NCI-H1417 (cell line): ENCODE measurements around the gene PLAAT4.

ENCODE experiments used
- DNase-seq, 3 experiments: peaks; one replicate each; lab custom pipeline; 2025; lab: John Stamatoyannopoulos, UW

PLAAT4 gene

GRCh38 chr11:63536669-63537292, at the start of gene PLAAT4:
Gene PLAAT4 (plus strand): TSS chr11:63536808. CDS start chr11:63536869, 61 bp downstream.
- no peak for DNase-seq

GRCh38 chr11:63488789-63489188, 47.8 kb upstream of the PLAAT4 start:
- no peak for DNase-seq

DNA sequence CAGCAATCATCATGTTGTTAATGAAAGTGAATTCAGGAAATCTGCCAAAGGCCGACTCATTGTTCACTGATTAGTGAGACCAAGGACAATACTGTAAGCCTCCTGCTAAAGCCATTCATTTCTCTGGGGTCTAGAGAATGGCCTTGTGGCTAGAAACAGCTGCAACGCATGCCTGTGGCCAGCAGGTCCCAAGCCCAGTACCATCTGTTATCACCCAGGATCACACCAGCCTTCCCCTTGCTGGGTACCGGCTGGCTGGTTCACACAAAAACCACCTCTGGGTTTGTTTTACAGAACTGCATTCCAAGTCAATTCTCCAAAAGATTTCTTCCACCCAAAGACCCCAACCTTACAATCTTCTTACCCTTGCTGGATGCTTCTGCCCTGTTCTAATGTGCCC, 46.7 kb upstream of the PLAAT4 start:
- no peak for DNase-seq

DNA sequence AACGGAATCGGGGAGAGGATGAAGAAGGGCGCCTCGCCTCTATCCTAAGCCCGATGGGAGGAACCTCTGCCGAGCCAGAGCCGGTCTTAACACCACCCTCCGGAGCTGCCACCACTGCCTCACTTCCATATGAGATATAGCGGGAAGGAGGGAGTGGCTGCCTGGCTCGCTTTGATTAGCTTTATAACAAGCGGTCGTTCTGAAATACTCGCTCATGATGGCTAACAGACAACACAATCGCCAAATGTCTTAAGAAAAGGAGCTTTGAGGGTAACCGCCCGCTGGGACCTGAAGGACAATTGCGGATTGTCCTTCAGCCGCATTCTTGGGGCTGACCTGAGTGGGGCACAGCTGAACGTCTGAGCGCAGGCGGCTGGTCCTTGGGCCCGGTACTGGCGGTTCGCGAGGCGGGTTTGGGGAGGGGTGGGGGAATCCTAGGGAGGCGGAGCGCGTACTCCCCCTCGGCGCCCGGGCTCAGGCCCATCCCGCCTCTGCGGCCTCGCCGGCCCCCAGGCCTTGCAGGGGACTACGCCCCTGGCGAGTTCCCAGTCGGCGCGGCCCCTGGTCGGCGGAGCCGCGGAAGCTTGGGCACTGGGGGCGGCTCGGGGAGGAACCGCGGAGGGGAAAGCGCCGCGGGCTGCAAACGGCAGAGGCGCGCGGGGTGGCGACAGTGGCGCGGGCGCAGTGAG, 45.9 kb upstream of the PLAAT4 start, which contains the start of gene PLAAT5:
Gene PLAAT5 (minus strand): TSS at position 617 of the 689 bp plus-strand sequence. CDS start 133 bp downstream, at position 484.
- no peak for DNase-seq

DNA sequence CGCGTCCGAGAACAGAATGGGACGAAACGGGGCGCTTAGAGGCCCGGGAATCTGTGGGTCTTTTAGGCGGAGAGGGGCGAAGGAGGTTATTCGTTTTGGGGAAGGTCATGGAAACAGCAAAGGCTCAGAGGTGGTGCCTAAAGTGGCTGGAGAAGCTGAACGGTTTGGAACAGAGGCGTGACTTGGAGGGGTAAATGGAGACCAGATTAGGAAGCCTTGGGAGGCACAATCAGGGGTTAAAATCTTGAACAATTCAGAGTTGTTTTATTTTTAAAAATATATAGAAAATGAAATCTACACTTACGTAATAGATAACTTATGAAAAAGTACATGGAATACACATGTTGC, 45.4 kb upstream of the PLAAT4 start:
- DNase-seq: no peak

DNA sequence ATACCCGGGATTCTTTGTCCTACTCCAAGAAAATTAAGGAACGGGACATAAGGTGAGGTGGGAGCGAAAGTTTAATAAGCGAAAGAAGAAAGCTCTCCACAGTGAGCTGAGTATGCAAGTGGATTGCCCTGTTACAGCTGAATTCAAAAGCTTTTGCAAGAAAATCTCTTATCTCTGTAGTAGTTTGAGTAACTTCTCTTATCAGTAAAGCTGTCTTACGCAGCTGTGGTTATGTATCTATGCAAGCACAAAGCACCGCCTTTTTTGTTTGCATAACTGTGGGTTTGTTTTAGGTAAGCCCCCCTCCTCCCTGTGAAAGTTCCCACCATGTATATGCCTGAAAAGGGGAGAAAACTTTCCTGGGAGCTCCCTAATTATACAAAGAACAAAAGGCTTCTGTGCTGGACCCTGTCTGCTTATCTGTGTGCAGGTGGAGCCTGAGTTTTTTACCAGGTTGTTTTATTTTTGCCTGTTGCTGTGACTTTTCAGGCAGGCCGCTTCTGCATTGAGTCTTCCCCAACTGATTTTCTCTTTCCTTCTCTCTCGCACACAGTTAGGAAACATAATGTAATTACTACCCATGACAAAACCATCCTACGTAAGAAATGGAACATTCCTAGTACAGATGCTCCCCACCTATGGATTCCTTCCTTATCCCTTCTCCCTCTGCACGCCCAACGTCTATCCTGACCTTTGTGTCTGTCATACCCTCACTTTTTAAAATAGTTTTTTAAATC, 44.8 kb upstream of the PLAAT4 start:
- DNase-seq: no peak

DNA sequence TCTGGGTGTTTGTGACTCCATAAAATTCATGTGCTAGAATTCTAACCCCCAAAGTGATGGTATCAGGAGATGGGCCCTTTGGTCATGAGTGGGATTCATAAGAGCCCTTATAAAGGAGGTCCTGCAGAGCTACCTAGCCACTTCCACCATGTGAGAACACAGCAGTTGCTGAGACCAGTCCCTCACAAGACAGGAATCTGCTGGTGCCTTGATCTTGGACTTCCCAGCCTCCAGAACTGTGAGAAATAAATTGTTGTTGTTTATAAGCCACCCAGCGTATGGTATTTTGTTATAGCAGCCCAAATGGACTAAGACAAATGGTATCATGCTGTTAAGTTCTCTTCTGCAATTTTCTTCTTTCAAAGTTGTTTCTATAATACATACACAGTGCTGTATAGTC, 44.2 kb upstream of the PLAAT4 start:
- DNase-seq: no peak

- DNase-seq: no peak
These were observed 43.5 kb upstream of the PLAAT4 start for GRCh38 chr11:63493127-63493526.

DNA sequence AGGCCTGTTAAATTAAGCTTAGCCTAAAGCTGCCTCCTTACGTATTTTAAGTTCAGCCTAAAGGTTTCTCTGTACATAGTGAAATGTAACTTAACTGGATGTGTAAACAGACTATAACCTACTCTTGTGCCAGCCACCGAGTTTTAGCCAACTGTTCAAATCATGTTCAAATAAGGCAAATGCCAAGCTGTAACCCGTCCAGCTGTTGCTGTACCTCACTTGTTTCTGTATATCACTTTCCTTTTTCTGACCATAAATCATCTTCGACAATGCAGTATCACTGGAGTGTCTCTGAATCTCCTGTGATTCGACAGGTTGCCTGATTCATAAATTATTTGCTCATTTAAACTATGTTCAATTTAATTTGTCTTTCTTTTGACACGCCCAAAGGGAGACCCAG, 41.6 kb upstream of the PLAAT4 start:
- DNase-seq: no peak

DNA sequence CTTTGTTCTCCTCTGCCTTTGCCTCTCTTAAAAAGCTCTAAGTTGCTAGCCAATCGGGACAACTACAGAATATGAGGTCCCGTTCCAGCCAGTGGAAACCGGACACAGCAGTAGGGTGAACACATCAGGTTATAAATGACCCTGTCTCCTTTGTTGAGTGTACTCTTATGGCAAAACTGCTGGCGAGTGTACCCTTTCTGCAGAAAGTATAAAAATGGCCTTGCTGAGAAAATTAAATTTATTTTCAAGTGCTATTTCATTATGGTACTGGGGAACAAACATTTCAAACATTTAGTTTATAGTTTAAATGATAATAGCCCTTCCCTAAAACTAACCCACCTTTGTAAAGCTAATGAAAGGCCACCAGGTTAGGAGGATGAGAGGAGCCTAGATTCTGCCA, 36.7 kb upstream of the PLAAT4 start:
- no peak for DNase-seq

DNA sequence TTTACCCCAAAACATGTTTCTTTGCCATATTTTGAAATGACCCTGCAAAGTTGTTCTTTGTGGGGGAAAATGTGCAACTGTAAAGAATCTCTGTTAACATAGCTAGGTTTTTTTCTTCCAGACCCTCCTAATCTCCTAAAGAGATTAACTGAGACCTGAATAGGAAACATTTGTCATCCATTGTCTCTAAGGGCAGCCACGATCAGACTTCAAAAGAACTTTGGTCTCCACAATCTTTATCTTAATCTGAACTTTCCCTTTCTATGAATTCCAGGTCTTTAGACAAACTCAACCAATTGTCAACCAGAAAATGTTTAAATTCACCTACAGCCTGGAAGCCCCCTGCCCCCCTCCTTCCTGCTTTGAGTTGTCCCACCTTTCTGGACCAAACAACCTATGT, 35.4 kb upstream of the PLAAT4 start:
- DNase-seq: no peak

GRCh38 chr11:63502252-63502820, 34.3 kb upstream of the PLAAT4 start:
- no peak for DNase-seq

DNA sequence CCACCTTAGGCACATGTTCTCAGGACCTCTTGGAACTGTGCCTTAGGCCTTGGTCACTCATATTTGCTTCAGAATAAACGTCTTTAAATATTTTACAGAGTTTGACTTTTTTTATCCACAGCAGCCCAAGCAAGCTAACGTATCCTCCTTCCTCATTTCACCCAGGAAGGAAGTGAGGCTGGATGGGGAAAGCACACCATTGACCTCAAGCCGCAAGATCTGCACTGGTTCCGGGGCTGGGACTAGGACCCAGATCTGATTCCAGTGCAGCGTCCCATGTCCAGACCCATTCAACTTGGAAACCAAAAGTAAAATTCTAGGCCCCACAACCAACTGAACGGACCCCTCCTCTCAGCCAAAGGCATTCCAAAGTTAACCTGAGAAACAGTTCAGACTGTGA, 33.1 kb upstream of the PLAAT4 start:
- no peak for DNase-seq

- no peak for DNase-seq
These were observed 32.6 kb upstream of the PLAAT4 start for GRCh38 chr11:63504054-63504453.

DNA sequence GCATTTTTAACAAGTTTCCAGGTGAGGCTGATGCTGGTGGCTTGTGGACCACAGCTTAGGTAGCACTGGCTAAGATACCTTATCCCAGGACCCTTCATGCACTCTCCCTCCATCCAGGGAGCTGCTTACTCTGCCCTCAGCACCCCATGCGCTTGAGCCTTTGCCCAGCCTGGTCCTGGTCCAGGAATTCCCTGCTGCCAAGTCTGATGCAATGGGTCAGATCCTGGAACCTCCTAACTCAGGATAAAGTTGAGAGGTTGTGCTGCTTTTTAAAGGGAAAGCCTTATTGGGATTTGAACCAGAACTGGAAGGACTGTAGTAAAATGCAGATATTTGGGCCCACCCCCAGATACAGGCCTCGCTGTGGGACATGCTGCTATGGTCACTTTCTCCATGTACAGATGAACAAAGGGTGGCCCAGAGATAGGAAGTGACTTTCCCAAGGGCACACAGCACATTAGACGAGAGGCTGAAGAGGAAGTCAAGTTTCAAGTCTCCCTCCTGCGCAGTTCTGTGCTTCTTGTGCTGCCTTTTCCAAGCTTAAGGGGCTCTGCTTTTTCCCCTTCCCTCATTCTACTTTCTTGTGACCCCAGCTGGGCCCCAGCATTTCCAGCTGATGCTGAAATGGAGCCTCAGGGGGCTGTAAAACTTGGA, 31.5 kb upstream of the PLAAT4 start:
- DNase-seq: no peak

DNA sequence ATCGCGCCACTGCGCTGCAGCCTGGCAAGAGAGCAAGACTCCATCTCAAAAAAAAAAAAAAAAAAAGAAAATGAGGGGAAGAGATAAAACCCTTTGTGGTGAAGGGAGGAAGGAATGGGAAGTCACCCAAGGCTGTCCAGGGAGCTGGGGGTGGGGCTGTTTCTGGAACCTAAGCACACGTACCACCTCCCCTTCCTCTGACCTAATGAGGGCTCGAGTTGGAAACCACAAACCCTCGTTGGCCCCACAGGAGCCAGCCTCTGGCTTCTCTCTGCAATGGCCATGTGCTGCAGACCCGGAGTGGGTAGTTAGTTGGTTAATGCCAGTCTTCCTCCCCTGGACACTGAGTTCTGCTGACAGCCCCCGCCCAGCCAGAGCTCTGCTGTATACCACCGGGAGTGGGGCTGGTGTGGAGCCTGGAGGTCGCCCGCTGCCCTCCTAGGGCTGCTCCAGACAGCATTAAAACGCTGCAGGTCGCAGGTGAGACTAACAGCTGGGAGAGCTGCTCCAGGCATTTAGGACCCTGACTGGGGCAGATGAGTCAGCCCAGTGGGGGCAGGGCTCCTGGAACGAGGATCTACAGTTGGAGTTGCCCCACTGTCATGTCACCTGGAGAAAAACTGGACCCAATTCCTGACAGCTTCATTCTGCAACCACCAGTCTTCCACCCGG, 30.6 kb upstream of the PLAAT4 start, which contains the start of gene LGALS12:
Gene LGALS12 (plus strand): TSS at position 228 of the 672 bp plus-strand sequence. CDS start 375 bp downstream, at position 603.
- no peak for DNase-seq

DNA sequence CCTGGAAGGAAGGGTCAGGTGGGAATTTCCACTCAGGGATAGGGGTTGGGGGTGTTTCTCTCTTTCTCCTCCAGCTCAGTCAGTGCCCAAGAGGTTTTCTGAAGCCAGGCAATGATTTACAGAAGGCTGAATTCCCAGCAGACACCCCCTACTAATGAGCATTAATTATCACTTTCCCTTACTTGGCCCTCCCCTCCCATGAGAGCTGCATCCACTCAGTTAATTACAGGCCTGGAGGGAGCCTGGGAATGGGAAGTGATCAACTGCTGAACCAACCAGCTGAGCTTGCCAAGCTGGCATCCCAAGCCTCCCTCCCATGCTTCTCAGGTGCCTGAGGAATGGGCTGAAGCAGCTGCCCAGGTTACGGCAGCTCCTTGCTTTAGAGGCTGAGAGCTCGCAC, 29.7 kb upstream of the PLAAT4 start:
- peak in 2 of 3 experiments; percentile 60 to 86 for DNase-seq

- no peak for DNase-seq
These were observed 29.1 kb upstream of the PLAAT4 start for GRCh38 chr11:63507511-63507910.

GRCh38 chr11:63508009-63508408, 28.6 kb upstream of the PLAAT4 start:
- peak in 1 of 3 experiments; percentile 25 for DNase-seq

GRCh38 chr11:63508745-63509144, 27.9 kb upstream of the PLAAT4 start:
- no peak for DNase-seq

DNA sequence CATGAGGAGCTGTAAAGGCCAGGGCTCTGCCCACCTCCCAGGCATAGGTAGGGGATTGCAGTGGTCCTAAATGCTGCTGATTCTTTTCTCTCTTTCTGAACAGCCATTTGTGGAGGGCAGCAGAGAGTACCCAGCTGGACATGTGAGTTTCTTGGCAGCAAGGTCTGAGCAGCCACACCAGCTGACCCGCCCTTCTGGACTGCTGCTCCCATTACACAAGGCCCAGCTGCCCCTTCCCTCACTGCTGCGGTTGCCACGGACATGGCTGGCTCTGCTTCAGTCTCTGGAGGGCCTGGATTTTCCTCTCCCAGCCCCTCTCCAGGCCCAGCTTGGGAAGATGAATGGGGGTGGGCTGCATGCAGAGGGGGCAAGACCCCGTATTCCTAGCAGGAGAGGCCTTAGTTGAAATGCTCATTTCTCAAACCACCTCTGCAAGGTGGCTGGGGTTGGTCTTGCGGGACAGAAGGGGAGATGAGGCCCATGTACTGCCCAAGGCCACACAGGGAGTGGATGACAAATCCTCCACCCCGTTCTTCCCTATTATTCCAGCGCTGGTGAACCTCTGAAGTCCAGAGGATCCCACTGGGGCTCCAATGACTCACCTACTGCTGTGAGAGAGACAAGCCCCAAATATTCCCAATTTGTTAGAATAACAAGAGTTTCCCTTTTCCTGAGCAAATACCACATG, 26.1 kb upstream of the PLAAT4 start:
- DNase-seq: no peak
